Measurements from ENCODE around the gene CDC37.
A peak's percentile ranks its signal among the peaks of the same experiment; 100 is the strongest.

CDC37 gene

DNA sequence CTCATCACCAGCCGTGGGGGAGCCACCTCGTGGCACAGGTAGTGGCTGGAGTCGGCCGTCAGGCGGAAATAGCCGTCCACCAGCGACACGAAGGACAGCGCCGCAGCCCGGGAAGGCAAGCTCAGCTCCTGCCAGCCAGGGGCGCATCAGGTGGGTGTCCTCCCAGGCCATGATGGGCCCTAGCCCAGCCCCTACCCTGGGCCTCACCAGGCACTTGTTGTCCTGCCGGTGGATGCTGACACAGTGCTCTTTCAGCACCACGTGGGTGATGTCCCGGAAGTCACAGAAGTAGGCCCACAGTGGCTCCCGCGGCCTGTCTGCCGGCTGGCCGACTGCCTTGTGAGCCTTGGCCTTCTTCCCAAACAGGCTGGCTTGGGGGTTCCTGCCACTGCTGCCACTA, 38.7 kb downstream of the CDC37 start:
- DNase-seq, result peak in 7 of 10 donors; percentile 34 to 94 (median 45)
- intact Hi-C loops (cut with DNase I), result no loop called here

DNA sequence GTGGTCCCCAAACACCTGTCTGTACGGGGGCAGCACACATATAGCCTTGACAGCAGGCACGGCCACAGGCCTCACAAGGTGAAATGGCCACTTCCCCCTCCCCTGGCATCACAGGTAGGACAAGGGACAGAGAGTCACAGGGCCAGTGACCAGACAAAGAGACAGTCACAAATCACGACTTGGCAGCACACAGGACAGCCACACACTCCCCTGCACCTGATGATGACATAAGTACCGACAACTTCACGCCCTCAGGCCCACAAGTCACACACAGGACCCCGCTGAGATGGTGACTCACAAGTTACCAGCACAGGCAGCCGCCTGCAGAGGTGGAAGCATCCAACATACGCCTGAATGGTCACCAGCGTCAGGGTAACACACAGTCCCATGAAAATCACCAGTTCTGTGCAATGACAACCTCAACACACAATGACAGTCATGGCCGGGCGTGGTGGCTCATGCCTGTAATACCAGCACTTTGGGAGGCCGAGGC, 39.5 kb downstream of the CDC37 start:
- intact Hi-C loops (cut with DNase I), result no loop called here
- DNase-seq, result peak in 1 of 10 donors; percentile 72

DNA sequence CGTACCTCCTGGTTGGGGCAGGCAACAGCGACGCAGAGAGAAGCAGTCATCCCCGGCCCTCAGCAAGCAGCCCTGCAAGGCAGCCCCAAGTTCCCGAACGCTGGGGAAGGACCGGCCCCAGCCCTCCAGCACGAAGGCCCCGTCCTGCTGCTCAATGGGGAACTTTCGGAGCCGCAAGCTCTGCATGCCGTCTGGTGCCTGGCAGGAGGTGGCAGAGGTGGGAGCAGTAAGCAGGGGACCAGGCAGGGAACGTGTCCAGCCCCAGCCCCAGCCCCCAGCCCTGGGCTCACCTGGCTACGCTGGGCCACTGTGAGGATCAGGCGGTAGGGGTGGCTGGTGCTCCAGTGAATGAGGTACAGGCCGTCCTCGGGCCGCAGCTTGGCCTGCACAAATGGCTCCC, 41.1 kb downstream of the CDC37 start:
- DNase-seq, result no peak
- intact Hi-C loops (cut with DNase I), result no loop called here

- DNase-seq, result no peak
- intact Hi-C loops (cut with DNase I), result no loop called here
Observed at GRCh38 chr19:10361569-10362011, 41.8 kb downstream of the CDC37 start.

GRCh38 chr19:10356431-10356830, 46.9 kb downstream of the CDC37 start:
- peak in 1 of 10 donors; percentile 38 for DNase-seq
- intact Hi-C loops (cut with DNase I), result no loop called here

DNA sequence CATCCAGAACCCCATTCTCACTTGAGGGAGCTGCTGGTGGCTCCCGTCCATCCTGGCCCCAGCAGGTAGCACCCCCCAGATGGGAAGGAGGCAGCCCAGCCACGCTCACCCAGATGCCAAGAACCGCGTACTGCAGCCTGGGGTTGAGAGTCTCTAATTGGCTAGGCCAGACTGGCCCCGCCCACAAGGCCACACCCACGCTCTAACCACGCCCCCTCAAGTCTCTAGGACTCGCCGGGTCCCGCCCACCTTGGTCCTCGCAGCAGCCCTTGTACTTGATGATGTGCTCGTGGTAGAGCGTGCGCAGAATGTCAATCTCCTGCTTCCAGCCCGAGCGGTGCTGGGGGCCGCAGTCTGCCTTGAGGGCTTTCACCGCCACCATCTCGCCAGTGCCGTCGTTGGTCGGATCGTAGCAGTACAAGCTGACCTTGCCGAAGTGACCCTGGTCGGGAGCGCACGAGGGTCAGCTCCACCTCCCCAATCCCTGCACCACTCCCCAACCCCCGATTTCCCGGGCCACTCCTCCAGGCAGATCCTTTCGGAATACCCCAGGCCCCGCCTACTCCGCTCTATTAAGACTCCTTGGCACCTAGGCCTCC, 49.5 kb downstream of the CDC37 start:
- intact Hi-C loops (cut with DNase I), result no loop called here
- no peak for DNase-seq

GRCh38 chr19:10352764-10353671, 50.3 kb downstream of the CDC37 start:
- DNase-seq, result peak in 1 of 10 donors; percentile 84
- intact Hi-C loops (cut with DNase I), result no loop called here

GRCh38 chr19:10346509-10346908, 56.8 kb downstream of the CDC37 start:
- no peak for DNase-seq
- intact Hi-C loops (cut with DNase I), result no loop called here

- intact Hi-C loops (cut with DNase I), result no loop called here
Observed at GRCh38 chr19:10344780-10345179, 58.6 kb downstream of the CDC37 start.

GRCh38 chr19:10343495-10343894, 59.8 kb downstream of the CDC37 start:
- DNase-seq, result no peak
- intact Hi-C loops (cut with DNase I), result no loop called here

More at GRCh38 chr19:10344780-10345179, 58.6 kb downstream of the CDC37 start:
- DNase-seq, result peak in 1 of 10 donors; percentile 13
